Skeletal muscle satellite cell (primary cell): ENCODE results near the gene HBB.

Source experiments
- H3K27me3 ChIP-seq: 2 replicates; pipeline ENCODE4 v1.7.0; 2013; ENCODE audit warnings: low read length; ENCODE audit not compliant: control insufficient read depth, insufficient read depth
- H3K36me3 ChIP-seq: 2 replicates; pipeline ENCODE4 v1.7.0; 2013; ENCODE audit warnings: mild to moderate bottlenecking, control low read depth, low read length; ENCODE audit not compliant: insufficient read depth
- H3K4me1 ChIP-seq: 2 replicates; pipeline ENCODE4 v1.7.0; 2013; ENCODE audit warnings: low read length; ENCODE audit not compliant: control insufficient read depth, insufficient read depth
- H3K4me2 ChIP-seq: 2 replicates; pipeline ENCODE4 v1.7.0; 2013; ENCODE audit warnings: mild to moderate bottlenecking, low read length
- H3K4me3 ChIP-seq: 2 replicates; pipeline ENCODE4 v1.7.0; 2013; ENCODE audit warnings: low read length
- H3K9ac ChIP-seq: 2 replicates; pipeline ENCODE4 v1.7.0; 2013; ENCODE audit warnings: mild to moderate bottlenecking, low read depth, low read length, moderate library complexity
- H3K9me3 ChIP-seq: replicated peaks from 2 replicates; pipeline ENCODE4 v1.7.0; 2013; ENCODE audit warnings: mild to moderate bottlenecking, control low read depth, low read length

The HBB gene

GRCh38 chr11:5246772-5247471 lies 20.1 kb upstream of the HBB start:
- no peak overlapping the region for H3K4me2 ChIP-seq
- H3K9ac ChIP-seq: no peak overlapping the region
- no peak overlapping the region for H3K4me3 ChIP-seq
- no peaks in the 10 kb centered on the region for H3K4me1 ChIP-seq
- H3K27me3 ChIP-seq: peaks cover 4% of the 10 kb centered on the region
- no peaks in the 10 kb centered on the region for H3K9me3 ChIP-seq
- no peaks in the 10 kb centered on the region for H3K36me3 ChIP-seq

- no peak overlapping the region for H3K4me2 ChIP-seq
- H3K36me3 ChIP-seq: no peaks in the 10 kb centered on the region
- H3K4me3 ChIP-seq: no peak overlapping the region
- H3K4me1 ChIP-seq: no peaks in the 10 kb centered on the region
- H3K27me3 ChIP-seq: peaks cover 5% of the 10 kb centered on the region
- H3K9me3 ChIP-seq: no peaks in the 10 kb centered on the region
- no peak overlapping the region for H3K9ac ChIP-seq
Observed at GRCh38 chr11:5245155-5245554, 18.3 kb upstream of the HBB start.

DNA sequence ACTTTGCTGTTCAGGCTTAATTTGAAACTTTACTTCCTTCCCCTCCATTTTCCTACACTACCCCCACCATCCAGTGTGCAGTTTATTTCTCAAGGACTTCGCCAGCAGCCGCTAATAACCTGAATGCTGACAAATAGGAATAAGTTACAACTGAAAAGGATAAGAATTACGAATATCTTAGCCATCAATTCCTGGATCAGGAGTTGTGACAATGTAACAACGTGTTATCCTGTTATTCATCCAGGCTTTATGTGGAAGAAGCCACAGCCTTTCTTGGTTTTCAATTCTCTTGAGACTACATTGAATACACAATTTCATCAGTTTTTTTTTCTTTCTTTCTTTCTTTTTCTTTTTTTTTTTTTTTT lies 16.9 kb upstream of the HBB start:
- Histone ChIP-seq H3K9me3 (no peaks in the 10 kb centered on the region), H3K4me1 (no peaks in the 10 kb centered on the region), H3K4me2 (no peak overlapping the region), H3K9ac (no peak overlapping the region), H3K4me3 (no peak overlapping the region), H3K36me3 (no peaks in the 10 kb centered on the region), H3K27me3 (peaks cover 5% of the 10 kb centered on the region)

- Histone ChIP-seq H3K9me3 (no peaks in the 10 kb centered on the region), H3K4me1 (no peaks in the 10 kb centered on the region), H3K4me3 (no peak overlapping the region), H3K4me2 (no peak overlapping the region), H3K36me3 (no peaks in the 10 kb centered on the region), H3K9ac (no peak overlapping the region), H3K27me3 (peaks cover 5% of the 10 kb centered on the region)
Observed at GRCh38 chr11:5242933-5243815, 16.3 kb upstream of the HBB start.

- H3K9ac ChIP-seq: no peak overlapping the region
- no peaks in the 10 kb centered on the region for H3K4me1 ChIP-seq
- peaks cover 5% of the 10 kb centered on the region for H3K27me3 ChIP-seq
- no peak overlapping the region for H3K4me3 ChIP-seq
- H3K9me3 ChIP-seq: no peaks in the 10 kb centered on the region
- H3K36me3 ChIP-seq: no peaks in the 10 kb centered on the region
- H3K4me2 ChIP-seq: no peak overlapping the region
Observed at GRCh38 chr11:5242208-5242607, 15.3 kb upstream of the HBB start.

DNA sequence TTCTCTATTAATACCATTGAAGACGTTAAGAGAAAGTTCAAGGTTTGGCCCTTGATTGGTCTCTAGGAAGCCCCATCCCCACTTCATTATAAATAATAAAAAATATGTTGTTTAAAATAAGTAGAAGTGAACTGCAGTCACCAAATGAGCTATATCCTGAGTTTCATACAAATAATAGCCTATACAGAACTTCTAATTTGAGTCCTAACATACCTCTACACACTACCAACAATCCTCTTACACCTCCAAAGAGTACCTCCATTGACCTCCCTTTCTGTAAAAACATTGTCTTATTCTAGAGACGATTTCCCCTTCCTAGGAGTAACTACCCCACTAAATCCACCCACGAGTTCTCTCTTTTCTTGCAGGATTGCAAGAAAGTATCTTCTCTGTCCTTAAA lies 14.6 kb upstream of the HBB start:
- Histone ChIP-seq H3K9me3 (no peaks in the 10 kb centered on the region), H3K36me3 (no peaks in the 10 kb centered on the region), H3K4me2 (no peak overlapping the region), H3K4me3 (no peak overlapping the region), H3K9ac (no peak overlapping the region), H3K27me3 (peaks cover 5% of the 10 kb centered on the region), H3K4me1 (no peaks in the 10 kb centered on the region)

GRCh38 chr11:5240458-5240857 lies 13.6 kb upstream of the HBB start:
- Histone ChIP-seq H3K4me3 (no peak overlapping the region), H3K9me3 (no peaks in the 10 kb centered on the region), H3K4me2 (no peak overlapping the region), H3K36me3 (no peaks in the 10 kb centered on the region), H3K27me3 (peaks cover 5% of the 10 kb centered on the region), H3K4me1 (no peaks in the 10 kb centered on the region), H3K9ac (no peak overlapping the region)

DNA sequence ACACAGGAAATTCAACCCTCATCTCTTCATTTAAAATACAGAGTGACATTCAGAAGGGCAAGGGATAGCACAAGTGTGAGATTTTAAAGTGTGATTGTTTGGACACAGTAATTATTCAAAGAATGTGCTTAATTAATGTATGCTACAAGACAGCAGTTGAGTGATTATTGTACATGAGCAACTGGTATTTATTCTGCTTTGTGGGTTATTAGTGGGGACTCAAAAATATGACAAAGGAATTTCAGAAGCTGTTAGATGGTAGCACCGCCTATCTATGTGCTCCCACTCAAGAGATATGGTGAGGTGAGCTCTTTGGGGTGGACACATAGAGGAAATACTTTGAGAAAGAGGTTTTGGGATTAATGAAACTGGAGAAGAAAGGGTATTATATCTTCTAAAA lies 13.2 kb upstream of the HBB start:
- peaks cover 2% of the 10 kb centered on the region for H3K27me3 ChIP-seq
- no peaks in the 10 kb centered on the region for H3K36me3 ChIP-seq
- H3K4me2 ChIP-seq: no peak overlapping the region
- H3K9ac ChIP-seq: no peak overlapping the region
- H3K4me3 ChIP-seq: no peak overlapping the region
- H3K4me1 ChIP-seq: no peaks in the 10 kb centered on the region
- no peaks in the 10 kb centered on the region for H3K9me3 ChIP-seq

- Histone ChIP-seq H3K36me3 (no peaks in the 10 kb centered on the region), H3K9ac (no peak overlapping the region), H3K9me3 (no peaks in the 10 kb centered on the region), H3K4me1 (no peaks in the 10 kb centered on the region), H3K4me3 (no peak overlapping the region), H3K27me3 (peaks cover 9% of the 10 kb centered on the region), H3K4me2 (no peak overlapping the region)
Observed at GRCh38 chr11:5239046-5239445, 12.2 kb upstream of the HBB start.

GRCh38 chr11:5238486-5238885 lies 11.6 kb upstream of the HBB start:
- Histone ChIP-seq H3K36me3 (no peaks in the 10 kb centered on the region), H3K4me2 (no peak overlapping the region), H3K9ac (no peak overlapping the region), H3K9me3 (no peaks in the 10 kb centered on the region), H3K4me1 (no peaks in the 10 kb centered on the region), H3K4me3 (no peak overlapping the region), H3K27me3 (peaks cover 10% of the 10 kb centered on the region)

DNA sequence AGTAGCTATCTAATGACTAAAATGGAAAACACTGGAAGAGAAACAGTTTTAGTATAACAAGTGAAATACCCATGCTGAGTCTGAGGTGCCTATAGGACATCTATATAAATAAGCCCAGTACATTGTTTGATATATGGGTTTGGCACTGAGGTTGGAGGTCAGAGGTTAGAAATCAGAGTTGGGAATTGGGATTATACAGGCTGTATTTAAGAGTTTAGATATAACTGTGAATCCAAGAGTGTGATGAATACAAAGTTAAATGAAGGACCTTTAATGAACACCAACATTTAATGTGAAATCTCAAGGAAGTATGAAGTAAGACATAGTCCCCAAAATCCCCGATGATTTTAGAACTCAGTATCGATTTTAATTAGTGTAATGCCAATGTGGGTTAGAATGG lies 10.5 kb upstream of the HBB start:
- Histone ChIP-seq H3K9ac (no peak overlapping the region), H3K4me3 (no peak overlapping the region), H3K9me3 (no peaks in the 10 kb centered on the region), H3K4me2 (no peak overlapping the region), H3K27me3 (peaks cover 10% of the 10 kb centered on the region), H3K4me1 (no peaks in the 10 kb centered on the region), H3K36me3 (no peaks in the 10 kb centered on the region)
